Measurements from ENCODE around the gene SLC30A5. TPM values are rescaled to one million over a fixed set of nuclear protein-coding genes. Genes with fewer than 3 reads are reported as not detected.

Gene SLC30A5
- total RNA-seq, 1 experiment from 2014 or later, result 50.0 TPM

GRCh38 chr5:69158039-69158438 lies 64.2 kb downstream of the SLC30A5 start:
- BruUV-seq (replicated peaks), result no TSS peak
- Histone ChIP-seq H3K4me3 (replicated peaks in 1 of 2; ENCODE audit: low read depth in 1 of 2, low read length in 2 of 2) (no peak overlapping the region), H3K79me2 (ENCODE audit: insufficient read depth, low read length) (no peaks in the 10 kb centered on the region), H2AFZ (ENCODE audit: low read depth, low read length, poor library complexity, severe bottlenecking) (no peak overlapping the region), H3K27ac (ENCODE audit: low read depth, low read length) (no peak overlapping the region), H3K4me2 (ENCODE audit: low read length) (no peak overlapping the region), H3K9ac (ENCODE audit: low read length) (no peak overlapping the region), H4K20me1 (ENCODE audit: insufficient read depth) (no peaks in the 10 kb centered on the region), H3K4me1 (ENCODE audit: control insufficient read depth in 1 of 2, insufficient read depth in 2 of 2, low read length in 2 of 2) (no peaks in the 10 kb centered on the region), H3K9me3 (ENCODE audit: control insufficient read depth in 1 of 2, insufficient read depth in 1 of 2, low read depth in 1 of 2, low read length in 2 of 2) (no peaks in the 10 kb centered on the region), H3K9me2 (ENCODE audit: insufficient read depth) (no peaks in the 10 kb centered on the region), H3K36me3 (ENCODE audit: control insufficient read depth in 1 of 2, insufficient read depth in 2 of 2, low read length in 2 of 2) (no peaks in the 10 kb centered on the region), H3K27me3 (ENCODE audit: insufficient read depth, low read length) (no peaks in the 10 kb centered on the region)
- RAD21 ChIA-PET (ENCODE audit: low non-redundant PET in 1 of 2, low total read pairs in 2 of 2, uncharacterized antibody in 2 of 2, unreplicated experiment in 2 of 2), result no interaction called here
- no peak for TF ChIP-seq POLR2AphosphoS5 (IDR thresholded peaks at IDR 0.05; ENCODE audit: low read depth, low read length)
- no peak for TF ChIP-seq SP1 (IDR thresholded peaks at IDR 0.05; ENCODE audit: low read depth)
- no peak for TF ChIP-seq ELF1 (IDR thresholded peaks at IDR 0.05; ENCODE audit: borderline replicate concordance, low read depth)
- no peak for TF ChIP-seq REST (IDR thresholded peaks at IDR 0.05; ENCODE audit: low read depth)
- no peak for TF ChIP-seq SRF (IDR thresholded peaks at IDR 0.05; ENCODE audit: low read depth)
- no peak for TF ChIP-seq CTCF (IDR thresholded peaks at IDR 0.05 in 2 of 3, conservative IDR thresholded peaks at IDR 0.05 in 1 of 3; ENCODE audit: borderline replicate concordance in 1 of 3, insufficient read depth in 1 of 3, low read depth in 2 of 3, low read length in 2 of 3)
- no peak for TF ChIP-seq JUND (IDR thresholded peaks at IDR 0.05)
- no peak for TF ChIP-seq RAD21 (IDR thresholded peaks at IDR 0.05; ENCODE audit: low read depth)
- no peak for TF ChIP-seq EZH2phosphoT487 (IDR thresholded peaks at IDR 0.05; ENCODE audit: borderline replicate concordance)
- TF ChIP-seq ZNF274 (IDR thresholded peaks at IDR 0.05; ENCODE audit: low read depth, low read length), result no peak
- no peak for TF ChIP-seq SIN3A (IDR thresholded peaks at IDR 0.05; ENCODE audit: low read depth)
- no peak for TF ChIP-seq TCF7L2 (IDR thresholded peaks at IDR 0.05; ENCODE audit: borderline replicate concordance, extremely low read depth, insufficient read depth, insufficient read length)
- no peak for TF ChIP-seq FOSL1 (IDR thresholded peaks at IDR 0.05; ENCODE audit: low read depth)
- intact Hi-C loops (cut with micrococcal nuclease), result no loop called here
- CTCF ChIA-PET, result no interaction called here
- POLR2A ChIA-PET, result no interaction called here
- no peak for ATAC-seq
- no peak for DNase-seq (ENCODE audit: low read depth, low spot score)
